ENCODE measurements around the gene PPP1R3F.

- TF ChIP-seq CTCF (IDR thresholded peaks at IDR 0.05; ENCODE audit: poor library complexity) (no peak), EZH2 (IDR thresholded peaks at IDR 0.05; ENCODE audit: borderline replicate concordance) (no peak), EZH2phosphoT487 (IDR thresholded peaks at IDR 0.05; ENCODE audit: low read depth, severe bottlenecking, unreplicated experiment) (no peak)
These were observed 41.9 kb upstream of the PPP1R3F start for GRCh38 chrX:49227726-49228125.
